ENCODE data around the gene TYMS. TPM values are rescaled to one million over a fixed set of nuclear protein-coding genes. Genes with fewer than 3 reads are reported as not detected.

The TYMS gene
- 10 to 100 TPM; 12.6 to 16.9 (median 14.5) TPM for polyA plus RNA-seq

GRCh38 chr18:657311-658000 is at the start of gene TYMS:
TSS of gene TYMS (plus strand) at chr18:657653. CDS start at chr18:657743, 90 bp downstream.
- peak within 1 kb of the TSS; percentile 88 to 96 (median 91) for H3K4me3 Mint-ChIP-seq
- H3K27ac Mint-ChIP-seq, result peak within 1 kb of the TSS in 4 of 6 donors; percentile 53 to 75 (median 67)
- H3K4me1 Mint-ChIP-seq, result peaks cover 15 to 20% of the 10 kb centered on the region in 2 donors
- peaks cover 1 to 13% (median 4%) of the 10 kb centered on the region in 3 donors for H3K27me3 Mint-ChIP-seq (ENCODE audit: low read depth in 3 of 3)
- DNase-seq, result peak; percentile 31 to 44 (median 32)
- peaks cover 0 to 4% (median 0%) of the 10 kb centered on the region in 6 donors for H3K9me3 Mint-ChIP-seq
- H3K36me3 Mint-ChIP-seq, result no peaks in the 10 kb centered on the region

GRCh38 chr18:607930-608329 is 49.5 kb upstream of the TYMS start:
- Mint-ChIP-seq H3K4me3 (no peak overlapping the region), H3K36me3 (no peaks in the 10 kb centered on the region), H3K9me3 (no peaks in the 10 kb centered on the region), H3K4me1 (no peaks in the 10 kb centered on the region), H3K27me3 (ENCODE audit: low read depth in 3 of 3) (peaks cover 5 to 6% (median 5%) of the 10 kb centered on the region in 3 donors), H3K27ac (no peak overlapping the region)
- DNase-seq, result no peak

DNA sequence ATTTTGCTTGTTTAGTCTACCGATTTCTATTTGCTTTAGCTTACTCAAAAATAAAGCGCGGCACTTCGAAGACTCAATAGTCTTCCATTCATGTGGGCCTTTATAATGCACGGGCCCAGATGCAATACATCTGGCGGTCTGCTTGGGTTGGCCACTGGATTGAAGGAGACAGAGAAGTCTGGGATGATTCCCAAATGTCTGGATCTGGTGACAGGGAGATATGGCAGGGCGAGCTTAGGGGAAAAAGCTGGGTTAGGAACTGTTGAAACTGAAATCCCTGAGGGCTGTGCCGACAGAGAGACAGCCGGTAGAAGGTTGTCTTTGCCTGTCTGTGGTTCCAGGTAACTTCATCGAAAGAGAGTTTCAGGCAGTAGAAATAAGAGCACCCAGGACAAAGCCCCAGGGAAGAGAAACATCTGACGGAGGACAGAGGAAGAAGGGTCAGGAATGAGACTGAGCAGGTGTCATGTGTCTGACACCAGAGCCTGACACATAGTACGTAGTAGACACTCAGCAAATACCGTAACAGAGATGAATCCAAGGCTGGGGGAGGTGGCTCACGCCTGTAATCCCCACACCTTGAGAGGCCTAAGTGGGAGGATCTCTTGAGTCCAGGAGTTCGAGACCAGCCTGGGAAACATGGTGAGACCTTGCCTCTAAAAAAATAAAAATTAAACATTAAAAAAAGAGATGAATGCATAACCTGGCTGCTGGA is 47.1 kb upstream of the TYMS start:
- H3K4me3 Mint-ChIP-seq, result no peak overlapping the region
- no peak for DNase-seq
- no peak overlapping the region for H3K27ac Mint-ChIP-seq
- H3K36me3 Mint-ChIP-seq, result no peaks in the 10 kb centered on the region
- no peaks in the 10 kb centered on the region for H3K9me3 Mint-ChIP-seq
- peaks cover 5 to 9% (median 6%) of the 10 kb centered on the region in 3 donors for H3K27me3 Mint-ChIP-seq (ENCODE audit: low read depth in 3 of 3)
- H3K4me1 Mint-ChIP-seq, result no peaks in the 10 kb centered on the region

DNA sequence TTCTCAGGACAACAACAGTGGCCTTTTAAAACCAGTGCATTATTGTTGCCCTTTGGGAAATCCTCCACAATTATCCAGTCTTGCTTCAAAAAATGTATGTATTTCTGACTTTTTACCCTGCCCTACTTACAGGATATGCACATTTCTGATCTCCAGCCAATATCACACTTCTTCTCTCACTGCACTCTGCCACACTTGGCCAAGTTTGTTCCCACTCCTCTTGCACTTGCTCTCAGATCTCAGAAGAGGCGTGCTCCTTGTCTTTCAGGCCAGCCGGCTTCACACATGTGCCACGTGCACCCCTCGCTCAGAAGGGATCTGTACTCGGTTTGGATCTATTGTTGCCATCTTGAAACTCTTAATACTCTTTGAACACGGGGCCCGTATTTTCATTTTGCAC is 45.3 kb upstream of the TYMS start:
- H3K27ac Mint-ChIP-seq, result no peak overlapping the region
- no peak for DNase-seq
- H3K27me3 Mint-ChIP-seq (ENCODE audit: low read depth in 3 of 3), result peaks cover 3 to 9% (median 5%) of the 10 kb centered on the region in 3 donors
- H3K4me1 Mint-ChIP-seq, result no peaks in the 10 kb centered on the region
- H3K9me3 Mint-ChIP-seq, result no peaks in the 10 kb centered on the region
- H3K36me3 Mint-ChIP-seq, result no peaks in the 10 kb centered on the region
- no peak overlapping the region for H3K4me3 Mint-ChIP-seq

DNA sequence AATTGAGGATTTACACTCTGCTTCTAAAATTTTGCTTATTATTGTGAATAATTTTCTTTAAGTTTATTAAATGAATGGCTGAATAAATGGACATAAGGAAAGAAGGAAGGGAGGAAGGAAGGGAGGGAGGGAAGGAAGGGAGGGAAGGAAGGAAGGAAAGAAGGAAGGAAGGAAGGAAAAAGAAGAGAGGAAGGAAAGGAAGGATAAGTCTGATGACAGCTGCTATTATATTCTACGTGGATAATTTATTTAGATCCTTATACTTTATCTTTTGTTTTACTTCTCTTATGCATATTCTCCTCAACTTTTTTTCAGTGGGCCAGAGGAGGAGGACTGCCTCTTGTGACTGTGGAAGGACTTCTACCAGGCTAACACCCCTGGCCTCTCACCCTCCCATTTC is 43.3 kb upstream of the TYMS start:
- no peaks in the 10 kb centered on the region for H3K9me3 Mint-ChIP-seq
- H3K36me3 Mint-ChIP-seq, result no peaks in the 10 kb centered on the region
- no peak overlapping the region for H3K27ac Mint-ChIP-seq
- no peak for DNase-seq
- no peak overlapping the region for H3K4me3 Mint-ChIP-seq
- peaks cover 3 to 7% (median 3%) of the 10 kb centered on the region in 3 donors for H3K27me3 Mint-ChIP-seq (ENCODE audit: low read depth in 3 of 3)
- H3K4me1 Mint-ChIP-seq, result no peaks in the 10 kb centered on the region

GRCh38 chr18:615092-615521 is 42.3 kb upstream of the TYMS start:
- Mint-ChIP-seq H3K27ac (no peak overlapping the region), H3K4me3 (no peak overlapping the region), H3K27me3 (ENCODE audit: low read depth in 3 of 3) (peaks cover 3 to 7% (median 4%) of the 10 kb centered on the region in 3 donors), H3K36me3 (no peaks in the 10 kb centered on the region), H3K9me3 (no peaks in the 10 kb centered on the region), H3K4me1 (no peaks in the 10 kb centered on the region)
- DNase-seq, result no peak

GRCh38 chr18:615773-616172 is 41.7 kb upstream of the TYMS start:
- H3K36me3 Mint-ChIP-seq, result no peaks in the 10 kb centered on the region
- H3K4me3 Mint-ChIP-seq, result no peak overlapping the region
- no peaks in the 10 kb centered on the region for H3K4me1 Mint-ChIP-seq
- no peaks in the 10 kb centered on the region for H3K9me3 Mint-ChIP-seq
- peaks cover 3 to 4% (median 3%) of the 10 kb centered on the region in 3 donors for H3K27me3 Mint-ChIP-seq (ENCODE audit: low read depth in 3 of 3)
- H3K27ac Mint-ChIP-seq, result no peak overlapping the region
- no peak for DNase-seq

- peaks cover 0 to 4% (median 3%) of the 10 kb centered on the region in 3 donors for H3K27me3 Mint-ChIP-seq (ENCODE audit: low read depth in 3 of 3)
- no peak overlapping the region for H3K4me3 Mint-ChIP-seq
- no peaks in the 10 kb centered on the region for H3K36me3 Mint-ChIP-seq
- H3K4me1 Mint-ChIP-seq, result no peaks in the 10 kb centered on the region
- DNase-seq, result peak in 1 of 3 donors; percentile 5
- H3K9me3 Mint-ChIP-seq, result no peaks in the 10 kb centered on the region
- no peak overlapping the region for H3K27ac Mint-ChIP-seq
These were observed 41.0 kb upstream of the TYMS start for GRCh38 chr18:616380-616995.

DNA sequence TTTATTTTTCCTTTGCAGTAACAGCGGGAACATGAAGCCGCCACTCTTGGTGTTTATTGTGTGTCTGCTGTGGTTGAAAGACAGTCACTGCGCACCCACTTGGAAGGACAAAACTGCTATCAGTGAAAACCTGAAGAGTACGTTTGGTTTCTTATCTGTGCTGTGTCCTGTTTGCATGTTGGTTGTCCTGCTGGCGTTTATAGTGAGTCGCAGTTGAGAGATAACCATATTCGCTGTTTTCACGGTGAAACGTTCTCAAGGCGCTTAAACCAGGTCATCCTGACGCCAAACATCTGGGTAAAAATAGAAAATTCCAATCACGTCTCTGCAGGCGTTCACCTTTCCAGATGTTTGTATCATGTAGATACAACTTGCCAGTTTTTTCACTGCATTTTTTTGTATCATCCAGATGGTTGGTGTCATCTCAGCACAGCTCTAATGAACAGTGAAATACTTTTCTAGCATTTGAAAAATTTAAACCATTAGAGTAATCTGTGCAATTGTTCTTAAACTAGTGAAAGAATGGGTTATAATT is 39.4 kb upstream of the TYMS start:
- Mint-ChIP-seq H3K27ac (no peak overlapping the region), H3K27me3 (ENCODE audit: low read depth in 3 of 3) (peaks cover 0 to 4% (median 4%) of the 10 kb centered on the region in 3 donors), H3K4me1 (no peaks in the 10 kb centered on the region), H3K9me3 (no peaks in the 10 kb centered on the region), H3K36me3 (no peaks in the 10 kb centered on the region), H3K4me3 (no peak overlapping the region)
- no peak for DNase-seq

DNA sequence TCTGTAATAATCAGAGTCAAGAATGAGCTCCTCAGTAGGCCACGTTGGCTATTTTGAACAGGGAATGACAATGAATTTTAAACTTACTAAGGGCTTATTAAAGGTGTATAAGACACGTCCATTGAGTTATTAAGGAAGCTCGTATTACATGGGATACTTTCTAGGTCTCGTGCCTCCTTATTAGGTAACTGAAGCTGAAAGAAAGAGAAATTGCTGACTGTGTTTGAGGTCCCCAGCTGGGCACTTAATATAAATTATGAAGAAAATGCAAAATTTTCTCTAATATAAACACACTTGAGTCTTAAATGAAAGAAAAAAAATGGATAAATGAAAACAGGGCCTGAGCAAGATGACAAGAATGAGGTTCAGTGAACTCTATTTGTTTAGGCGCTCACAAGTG is 38.8 kb upstream of the TYMS start:
- no peaks in the 10 kb centered on the region for H3K36me3 Mint-ChIP-seq
- H3K4me1 Mint-ChIP-seq, result no peaks in the 10 kb centered on the region
- H3K27ac Mint-ChIP-seq, result no peak overlapping the region
- H3K4me3 Mint-ChIP-seq, result no peak overlapping the region
- H3K9me3 Mint-ChIP-seq, result no peaks in the 10 kb centered on the region
- no peak for DNase-seq
- peaks cover 1 to 4% (median 4%) of the 10 kb centered on the region in 3 donors for H3K27me3 Mint-ChIP-seq (ENCODE audit: low read depth in 3 of 3)

DNA sequence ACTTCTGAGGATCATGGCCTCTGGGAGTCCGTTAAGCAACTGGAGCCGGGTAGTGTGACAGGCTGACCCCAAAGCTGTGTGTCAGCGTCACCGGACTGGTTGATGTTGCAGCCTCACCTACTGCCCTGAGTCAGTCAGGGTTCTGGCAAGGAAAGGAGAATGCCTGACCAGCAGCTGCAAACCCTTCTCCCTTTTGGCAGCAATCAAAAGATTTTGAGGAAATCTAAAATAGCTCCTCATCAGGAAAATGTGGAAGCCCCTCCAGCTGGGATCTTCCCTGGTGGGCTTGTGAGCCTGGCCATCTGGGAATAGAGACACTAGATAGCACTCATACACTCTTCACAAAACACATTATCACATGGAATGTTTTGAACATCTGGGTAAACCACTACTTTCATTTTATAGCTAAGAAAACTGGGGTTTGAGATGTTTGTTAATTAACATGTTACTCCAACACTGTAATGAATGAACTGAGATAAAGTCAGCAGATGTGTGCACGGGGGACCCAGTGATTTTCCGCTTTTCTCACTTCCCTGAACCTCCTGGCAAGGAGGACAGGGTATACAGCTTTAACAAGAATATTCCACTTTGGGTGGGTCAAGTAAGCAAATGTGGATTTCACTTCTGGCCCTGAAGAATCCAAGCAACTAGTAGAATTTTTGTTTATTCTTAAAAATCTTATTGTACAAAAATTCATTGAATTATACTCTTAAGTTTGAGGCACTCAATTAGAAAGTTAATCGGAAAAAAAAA is 36.0 kb upstream of the TYMS start:
- DNase-seq, result no peak
- no peak overlapping the region for H3K27ac Mint-ChIP-seq
- no peaks in the 10 kb centered on the region for H3K36me3 Mint-ChIP-seq
- no peak overlapping the region for H3K4me3 Mint-ChIP-seq
- H3K9me3 Mint-ChIP-seq, result no peaks in the 10 kb centered on the region
- peaks cover 4 to 6% (median 4%) of the 10 kb centered on the region in 3 donors for H3K27me3 Mint-ChIP-seq (ENCODE audit: low read depth in 3 of 3)
- peaks cover 0 to 1% of the 10 kb centered on the region in 2 donors for H3K4me1 Mint-ChIP-seq

DNA sequence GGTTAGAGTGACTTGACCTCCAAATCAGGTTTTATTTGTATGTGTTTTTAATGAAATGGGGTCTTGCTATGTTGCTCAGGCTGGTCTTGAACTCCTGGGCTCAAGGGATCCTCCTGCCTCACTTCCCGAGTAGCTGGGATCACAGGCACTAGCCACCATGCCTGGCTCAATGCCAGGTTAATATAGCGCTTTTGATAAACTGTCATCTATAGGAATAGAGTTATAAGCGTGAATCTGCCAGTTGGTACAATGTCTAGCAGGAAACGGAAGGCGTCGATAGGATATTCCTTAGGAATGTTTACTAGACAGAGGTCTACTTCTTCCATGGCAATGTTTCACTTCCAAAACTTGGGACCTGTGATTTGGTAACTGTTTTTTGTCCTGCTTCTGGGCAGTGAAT is 35.2 kb upstream of the TYMS start:
- Mint-ChIP-seq H3K9me3 (no peaks in the 10 kb centered on the region), H3K4me3 (no peak overlapping the region), H3K27ac (no peak overlapping the region), H3K4me1 (peaks cover 0 to 1% of the 10 kb centered on the region in 2 donors), H3K36me3 (no peaks in the 10 kb centered on the region), H3K27me3 (ENCODE audit: low read depth in 3 of 3) (peaks cover 4 to 6% (median 4%) of the 10 kb centered on the region in 3 donors)
- DNase-seq, result no peak
